Endothelial cell of umbilical vein (primary cell): ENCODE measurements around the gene MLIP. TPM values are rescaled to one million over a fixed set of nuclear protein-coding genes. Genes with fewer than 3 reads are reported as not detected.

ENCODE experiments used
- BruUV-seq: library from RNA; stranded (reverse); fragments of 400-500 nt; replicated peaks from 2 replicates; lab custom pipeline; 2021; lab: Mats Ljungman, UMichigan
- CTCF ChIA-PET: fragments of 300-600, 350-600 bp; sonication (Branson Sonifier 250); formaldehyde crosslinking; loops from one replicate; lab custom pipeline; 2021; ENCODE audit warnings: antibody characterized with exemption, inconsistent platforms; lab: Charles Lee
- POLR2A ChIA-PET: fragments of 300-600, 350-600 bp; sonication (Branson Sonifier 250); formaldehyde crosslinking; loops from one replicate; lab custom pipeline; 2021; ENCODE audit warnings: antibody characterized with exemption, inconsistent platforms; lab: Charles Lee
- DNase-seq: peaks from one replicate; pipeline ENCODE4 v3.0.0-alpha.2; 2011; ENCODE audit warnings: low read depth, low spot score
- FAIRE-seq: peaks from 2 replicates; lab custom pipeline; 2011; peaks lifted over from hg19 to GRCh38; lab: Jason Lieb, UNC
- H2AFZ ChIP-seq: 2 replicates; pipeline ENCODE4 v1.6.0; 2012; ENCODE audit warnings: low read depth, low read length, control low read depth, inconsistent platforms
- H3K27ac ChIP-seq: 2 replicates; pipeline ENCODE4 v1.5.1; 2011; ENCODE audit warnings: low read depth, mild to moderate bottlenecking, control low read depth, low read length, moderate library complexity; ENCODE audit not compliant: insufficient read depth
- H3K27me3 ChIP-seq, 2 experiments: 2 replicates each; pipeline versions ENCODE4 v1.6.0 to v1.6.1; 2011; ENCODE audit warnings: low read length in 2 of 2, mixed read lengths in 1 of 2; ENCODE audit not compliant: control insufficient read depth in 2 of 2, insufficient read depth in 2 of 2
- H3K36me3 ChIP-seq, 2 experiments: 2 replicates in 1 of 2; 3 replicates in 1 of 2; pipeline ENCODE4 v1.5.1; 2011; ENCODE audit warnings: low read length in 2 of 2, mild to moderate bottlenecking in 1 of 2, moderate library complexity in 1 of 2; ENCODE audit not compliant: control insufficient read depth in 2 of 2, insufficient read depth in 2 of 2; ENCODE audit errors: extremely low read depth in 1 of 2
- H3K4me1 ChIP-seq: 3 replicates; pipeline ENCODE4 v1.5.1; 2011; ENCODE audit warnings: mild to moderate bottlenecking, low read length; ENCODE audit not compliant: control insufficient read depth, insufficient read depth; ENCODE audit errors: extremely low read depth
- H3K4me2 ChIP-seq: 2 replicates; pipeline ENCODE4 v1.6.1; 2011; ENCODE audit warnings: low read length, control low read depth, mixed read lengths; ENCODE audit not compliant: insufficient read depth
- H3K4me3 ChIP-seq, 3 experiments: fragments of 200-600 bp in 1 of 3; sonication (generic), shearing (Covaris generic) in 1 of 3; replicated peaks in 1 of 3; 2 replicates each; pipeline ENCODE4 v1.5.1; 2011 to 2016; ENCODE audit warnings: control low read depth in 3 of 3, low read length in 3 of 3, mild to moderate bottlenecking in 2 of 3, inconsistent platforms in 1 of 3, low read depth in 1 of 3, moderate library complexity in 1 of 3; ENCODE audit not compliant: insufficient read depth in 1 of 3
- H3K79me2 ChIP-seq: 2 replicates; pipeline ENCODE4 v1.6.0; 2012; ENCODE audit warnings: low read length, inconsistent platforms; ENCODE audit not compliant: control insufficient read depth, insufficient read depth
- H3K9ac ChIP-seq: replicated peaks from 2 replicates; pipeline ENCODE3; 2011; ENCODE audit warnings: low read length, control low read depth; ENCODE audit not compliant: insufficient read depth; ENCODE audit errors: extremely low read depth
- H3K9me1 ChIP-seq: replicated peaks from 3 replicates; pipeline ENCODE4 v1.6.0; 2011; ENCODE audit warnings: mild to moderate bottlenecking, low read length; ENCODE audit not compliant: control insufficient read depth, insufficient read depth; ENCODE audit errors: extremely low read depth
- H3K9me3 ChIP-seq: replicated peaks from 2 replicates; pipeline ENCODE4 v1.5.1; 2012; ENCODE audit warnings: low read length, inconsistent platforms; ENCODE audit not compliant: control insufficient read depth, insufficient read depth
- H4K20me1 ChIP-seq: replicated peaks from 2 replicates; pipeline ENCODE3; 2011; ENCODE audit warnings: mild to moderate bottlenecking, low read length; ENCODE audit not compliant: control insufficient read depth, insufficient read depth; ENCODE audit errors: extremely low read depth
- CTCF ChIP-seq, 2 donors: IDR thresholded peaks; 1 replicate in 1 of 2; 2 replicates in 1 of 2; pipeline ENCODE4 v1.5.1; 2011; ENCODE audit warnings: low read length in 2 of 2, mild to moderate bottlenecking in 2 of 2, moderate library complexity in 2 of 2, control low read depth in 1 of 2, inconsistent platforms in 1 of 2, low read depth in 1 of 2; ENCODE audit not compliant: insufficient read depth in 1 of 2; ENCODE audit errors: extremely low read depth in 1 of 2
- EZH2 ChIP-seq: IDR thresholded peaks from 2 replicates; pipeline ENCODE4 v1.6.1; 2012; ENCODE audit warnings: borderline replicate concordance, low read depth, mild to moderate bottlenecking, moderate library complexity, low read length, inconsistent platforms; ENCODE audit not compliant: severe bottlenecking
- FOS ChIP-seq: IDR thresholded peaks from 2 replicates; pipeline ENCODE4 v1.6.1; 2011; ENCODE audit warnings: mild to moderate bottlenecking, low read length, moderate library complexity, borderline replicate concordance; ENCODE audit not compliant: insufficient read depth
- GATA2 ChIP-seq: IDR thresholded peaks from 2 replicates; pipeline ENCODE4 v1.7.0; 2011; ENCODE audit warnings: low read depth, mild to moderate bottlenecking, moderate library complexity, mixed read lengths, low read length; ENCODE audit not compliant: insufficient read length, insufficient read depth
- JUN ChIP-seq: IDR thresholded peaks from 2 replicates; pipeline ENCODE4 v1.6.1; 2011; ENCODE audit warnings: borderline replicate concordance, low read depth; ENCODE audit not compliant: insufficient read length, insufficient read depth
- MAX ChIP-seq: IDR thresholded peaks from 2 replicates; pipeline ENCODE4 v1.6.1; 2011; ENCODE audit not compliant: insufficient read depth, insufficient read length
- MYC ChIP-seq: IDR thresholded peaks from one replicate; pipeline ENCODE4 v1.6.1; 2011; ENCODE audit warnings: mild to moderate bottlenecking, low read depth, low read length
- POLR2A ChIP-seq: IDR thresholded peaks from 2 replicates; pipeline ENCODE4 v1.6.1; 2012; ENCODE audit warnings: low read depth, mild to moderate bottlenecking, control low read depth, low read length
- POLR2AphosphoS5 ChIP-seq: IDR thresholded peaks from 2 replicates; pipeline ENCODE4 v1.6.1; 2012; ENCODE audit warnings: low read depth, mild to moderate bottlenecking, control low read depth, low read length, moderate library complexity; ENCODE audit not compliant: insufficient read depth
- dilution Hi-C: fragments of 300-500 bp; cut with MboI; formaldehyde crosslinking; loops from one replicate; pipeline ENCODE4 v1.15.0; 2019; ENCODE audit warnings: low sequenced_read_pairs; ENCODE audit not compliant: extremely low pct_ligation_motif_present
- intact Hi-C: fragments of 100-400 bp; cut with micrococcal nuclease; formaldehyde crosslinking; loops from one replicate; pipeline ENCODE4 v1.10.0; 2022
- polyA plus RNA-seq, 4 experiments: library from polyadenylated mRNA; depleted of rRNA in 3 of 4; stranded (reverse) in 3 of 4; unstranded in 1 of 4; fragments of >200 nt; gene quantifications; 2 replicates each; pipeline versions ENCODE4 v1.2.1 to v1.2.3, GENCODE V29; 2011 to 2012; ENCODE audit warnings: missing spikeins in 1 of 4
- total RNA-seq: library from RNA; stranded (reverse); gene quantifications from 2 replicates; pipeline ENCODE4 v1.2.3, GENCODE V29; 2021

The MLIP gene
- total and polyA plus RNA-seq, 2 donors (not counting 3 experiments of a cell fraction or from before 2014, with no cell fraction given) = 4.1 to 11.6 TPM

GRCh38 chr6:54142889-54143519 is 31.8 kb downstream of the MLIP start:
- no TSS peak for BruUV-seq
- intact Hi-C loops (no loop called here), dilution Hi-C loops (no loop called here)
- H3K4me1 ChIP-seq = no peaks in the 10 kb centered on the region
- no peak overlapping the region for H3K4me2 ChIP-seq
- H3K79me2 ChIP-seq = no peaks in the 10 kb centered on the region
- TF ChIP-seq FOS (no peak), POLR2AphosphoS5 (no peak), MYC (no peak), POLR2A (no peak), EZH2 (no peak), MAX (no peak), JUN (no peak), CTCF (IDR thresholded peaks at IDR 0.05; ENCODE audit: extremely low read depth in 1 of 2, insufficient read depth in 1 of 2, low read depth in 1 of 2, low read length in 2 of 2) (no peak), GATA2 (no peak)
- H3K9ac ChIP-seq = no peak overlapping the region
- no peaks in the 10 kb centered on the region for H4K20me1 ChIP-seq
- H3K27me3 ChIP-seq = no peaks in the 10 kb centered on the region
- H3K9me3 ChIP-seq = no peaks in the 10 kb centered on the region
- CTCF ChIA-PET = interaction anchor here (0.8 kb wide), 1 partner anchor 9 kb away, joined by 3 read pairs; no protein-coding TSS in a partner anchor
- no peaks in the 10 kb centered on the region for H3K36me3 ChIP-seq
- FAIRE-seq (no peak), DNase-seq (no peak)
- no peak overlapping the region for H2AFZ ChIP-seq
- no peaks in the 10 kb centered on the region for H3K9me1 ChIP-seq
- H3K27ac ChIP-seq = no peak overlapping the region
- POLR2A ChIA-PET = no interaction called here
- H3K4me3 ChIP-seq = no peak overlapping the region
